ENCODE measurements around the gene USP30. TPM values are rescaled to one million over a fixed set of nuclear protein-coding genes. Genes with fewer than 3 reads are reported as not detected.

USP30 gene
- polyA plus RNA-seq, 1 experiment, result 18.2 TPM

DNA sequence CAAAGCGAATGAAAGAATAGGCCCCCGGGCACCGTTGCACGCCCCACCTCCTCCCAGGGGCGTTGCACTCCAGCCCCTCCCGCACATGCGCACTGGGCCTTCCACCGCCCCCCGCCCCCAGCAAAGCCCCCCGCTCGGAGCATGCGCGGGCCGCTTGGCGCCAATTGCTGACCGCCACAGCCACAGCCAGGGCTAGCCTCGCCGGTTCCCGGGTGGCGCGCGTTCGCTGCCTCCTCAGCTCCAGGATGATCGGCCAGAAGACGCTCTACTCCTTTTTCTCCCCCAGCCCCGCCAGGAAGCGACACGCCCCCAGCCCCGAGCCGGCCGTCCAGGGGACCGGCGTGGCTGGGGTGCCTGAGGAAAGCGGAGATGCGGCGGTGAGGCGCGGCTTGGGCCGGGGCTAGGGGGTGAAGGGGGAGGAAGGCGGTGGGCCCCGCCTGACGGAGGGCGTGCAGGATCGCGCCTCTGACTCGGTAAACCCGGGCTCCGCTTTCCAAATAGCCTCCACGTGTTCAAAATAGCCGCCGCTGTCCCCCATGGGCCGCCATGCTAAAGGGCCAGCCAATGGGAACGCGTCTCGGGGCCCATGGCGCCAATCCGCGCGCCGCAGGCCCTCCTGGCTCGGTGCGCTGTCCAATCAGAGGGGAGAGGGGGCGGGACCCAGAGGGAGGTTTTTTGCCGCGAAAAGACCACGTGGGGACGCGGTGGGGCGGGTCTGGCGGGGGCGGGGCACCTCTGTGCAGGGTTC lies 45.2 kb downstream of the USP30 start, which contains the start of gene UNG:
Gene UNG (plus strand): TSS at position 163 of the 748 bp plus-strand sequence. CDS start 83 bp downstream, at position 246.
- Histone ChIP-seq H3K4me3 (ENCODE audit: low read depth, low read length) (peak within 1 kb of the TSS; percentile 78), H3K9me3 (ENCODE audit: control insufficient read depth, insufficient read depth, low read length) (no peaks in the 10 kb centered on the region), H3K27ac (ENCODE audit: low read depth, low read length) (peak within 1 kb of the TSS; percentile 68), H3K27me3 (ENCODE audit: control insufficient read depth, insufficient read depth, low read length) (no peaks in the 10 kb centered on the region)
- TF ChIP-seq, protein P1, sequence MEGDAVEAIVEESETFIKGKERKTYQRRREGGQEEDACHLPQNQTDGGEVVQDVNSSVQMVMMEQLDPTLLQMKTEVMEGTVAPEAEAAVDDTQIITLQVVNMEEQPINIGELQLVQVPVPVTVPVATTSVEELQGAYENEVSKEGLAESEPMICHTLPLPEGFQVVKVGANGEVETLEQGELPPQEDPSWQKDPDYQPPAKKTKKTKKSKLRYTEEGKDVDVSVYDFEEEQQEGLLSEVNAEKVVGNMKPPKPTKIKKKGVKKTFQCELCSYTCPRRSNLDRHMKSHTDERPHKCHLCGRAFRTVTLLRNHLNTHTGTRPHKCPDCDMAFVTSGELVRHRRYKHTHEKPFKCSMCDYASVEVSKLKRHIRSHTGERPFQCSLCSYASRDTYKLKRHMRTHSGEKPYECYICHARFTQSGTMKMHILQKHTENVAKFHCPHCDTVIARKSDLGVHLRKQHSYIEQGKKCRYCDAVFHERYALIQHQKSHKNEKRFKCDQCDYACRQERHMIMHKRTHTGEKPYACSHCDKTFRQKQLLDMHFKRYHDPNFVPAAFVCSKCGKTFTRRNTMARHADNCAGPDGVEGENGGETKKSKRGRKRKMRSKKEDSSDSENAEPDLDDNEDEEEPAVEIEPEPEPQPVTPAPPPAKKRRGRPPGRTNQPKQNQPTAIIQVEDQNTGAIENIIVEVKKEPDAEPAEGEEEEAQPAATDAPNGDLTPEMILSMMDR (IDR thresholded peaks at IDR 0.05; ENCODE audit: low read depth, low read length), result no peak
- CTCF ChIA-PET, result interaction anchor here (0.5 to 3.9 kb wide), 7 partner anchors 15 to 945 kb away, joined by 3 to 57 read pairs (median 5); no protein-coding TSS in a partner anchor
- POLR2A ChIA-PET, result interaction anchor here (0.7 to 1.0 kb wide), 2 partner anchors 292 to 535 kb away, joined by 3 read pairs; partner anchors contain the start of gene ISCU
- peak; percentile 84 for DNase-seq (ENCODE audit: low read depth, low spot score)

- POLR2A ChIA-PET, result interaction anchor here (1.0 kb wide), 1 partner anchor 536 kb away, joined by 3 read pairs; the partner anchor contains the start of gene ISCU
- DNase-seq (ENCODE audit: low read depth, low spot score), result no peak
- TF ChIP-seq, protein P1 (IDR thresholded peaks at IDR 0.05; ENCODE audit: low read depth, low read length), result no peak
- H3K9me3 ChIP-seq (ENCODE audit: control insufficient read depth, insufficient read depth, low read length), result no peaks in the 10 kb centered on the region
- CTCF ChIA-PET, result interaction anchor here (0.6 to 3.9 kb wide), 6 partner anchors 10 to 480 kb away, joined by 3 to 57 read pairs (median 6); no protein-coding TSS in a partner anchor
- no peaks in the 10 kb centered on the region for H3K27me3 ChIP-seq (ENCODE audit: control insufficient read depth, insufficient read depth, low read length)
- peak overlapping the region; percentile 68 for H3K27ac ChIP-seq (ENCODE audit: low read depth, low read length)
- H3K4me3 ChIP-seq (ENCODE audit: low read depth, low read length), result peak overlapping the region; percentile 78
Measured at GRCh38 chr12:109098183-109098604, 45.8 kb downstream of the USP30 start.

GRCh38 chr12:109098651-109099050 lies 46.3 kb downstream of the USP30 start:
- Histone ChIP-seq H3K9me3 (ENCODE audit: control insufficient read depth, insufficient read depth, low read length) (no peaks in the 10 kb centered on the region), H3K27me3 (ENCODE audit: control insufficient read depth, insufficient read depth, low read length) (no peaks in the 10 kb centered on the region), H3K27ac (ENCODE audit: low read depth, low read length) (peak overlapping the region; percentile 68), H3K4me3 (ENCODE audit: low read depth, low read length) (peak overlapping the region; percentile 78)
- CTCF ChIA-PET, result interaction anchor here (0.6 to 3.9 kb wide), 6 partner anchors 9 to 480 kb away, joined by 3 to 57 read pairs (median 6); no protein-coding TSS in a partner anchor
- POLR2A ChIA-PET, result interaction anchor here (1.0 kb wide), 1 partner anchor 536 kb away, joined by 3 read pairs; the partner anchor contains the start of gene ISCU
- TF ChIP-seq, protein P1 (IDR thresholded peaks at IDR 0.05; ENCODE audit: low read depth, low read length), result no peak
- no peak for DNase-seq (ENCODE audit: low read depth, low spot score)

GRCh38 chr12:109099431-109100020 lies 47.1 kb downstream of the USP30 start:
- H3K27ac ChIP-seq (ENCODE audit: low read depth, low read length), result no peak overlapping the region
- ChIA-PET POLR2A (interaction anchor here (0.6 kb wide), 1 partner anchor 70 kb away, joined by 3 read pairs; no protein-coding TSS in a partner anchor), CTCF (interaction anchor here (1.2 to 3.9 kb wide), 4 partner anchors 8 to 294 kb away, joined by 5 to 57 read pairs (median 11); no protein-coding TSS in a partner anchor)
- DNase-seq (ENCODE audit: low read depth, low spot score), result no peak
- H3K27me3 ChIP-seq (ENCODE audit: control insufficient read depth, insufficient read depth, low read length), result no peaks in the 10 kb centered on the region
- H3K4me3 ChIP-seq (ENCODE audit: low read depth, low read length), result peak overlapping the region; percentile 78
- TF ChIP-seq, protein P1 (IDR thresholded peaks at IDR 0.05; ENCODE audit: low read depth, low read length), result no peak
- no peaks in the 10 kb centered on the region for H3K9me3 ChIP-seq (ENCODE audit: control insufficient read depth, insufficient read depth, low read length)

Data from AG04450 (cell line).